Activated gamma-delta T cell treated with anti-CD3 and anti-CD28 coated beads, Interleukin-2, amount 50 U/mL, for 16 hours (primary cell): Measurements from ENCODE around the gene RORC.

Experiments
- DNase-seq: peaks from one replicate; pipeline ENCODE4 v3.0.0-alpha.2; 2020; ENCODE audit warnings: low read depth

Gene RORC

GRCh38 chr1:151847867-151848596 lies 16.4 kb upstream of the RORC start:
- no peak for DNase-seq

DNA sequence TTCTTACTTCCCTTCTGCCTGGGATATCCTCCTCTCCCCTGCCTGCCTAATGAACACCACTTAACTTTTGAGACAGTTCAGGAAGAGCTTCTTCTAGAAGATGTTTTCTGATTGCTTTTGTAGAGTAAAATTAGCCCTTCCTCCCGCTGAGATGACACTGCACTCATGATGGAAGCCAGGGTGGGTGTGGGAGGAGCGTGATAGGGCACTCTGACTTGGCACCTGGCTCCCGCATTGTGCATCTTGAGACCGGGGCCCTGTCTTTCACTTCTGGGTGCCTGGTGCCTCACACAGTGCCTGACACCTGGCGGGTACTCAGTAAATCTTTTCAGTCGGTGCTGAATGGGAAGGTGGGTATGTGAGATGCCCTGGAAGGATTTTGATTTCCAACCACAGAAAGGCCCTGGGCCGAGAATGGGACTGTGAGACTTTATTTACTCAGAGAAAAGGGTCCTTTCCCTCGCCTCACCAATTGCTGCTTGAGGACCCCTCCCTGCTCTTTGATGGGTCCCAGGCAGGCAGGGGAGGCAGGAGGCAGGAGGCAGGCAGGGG lies 15.2 kb upstream of the RORC start:
- no peak for DNase-seq

GRCh38 chr1:151846062-151846568 lies 14.5 kb upstream of the RORC start:
- DNase-seq = no peak

DNA sequence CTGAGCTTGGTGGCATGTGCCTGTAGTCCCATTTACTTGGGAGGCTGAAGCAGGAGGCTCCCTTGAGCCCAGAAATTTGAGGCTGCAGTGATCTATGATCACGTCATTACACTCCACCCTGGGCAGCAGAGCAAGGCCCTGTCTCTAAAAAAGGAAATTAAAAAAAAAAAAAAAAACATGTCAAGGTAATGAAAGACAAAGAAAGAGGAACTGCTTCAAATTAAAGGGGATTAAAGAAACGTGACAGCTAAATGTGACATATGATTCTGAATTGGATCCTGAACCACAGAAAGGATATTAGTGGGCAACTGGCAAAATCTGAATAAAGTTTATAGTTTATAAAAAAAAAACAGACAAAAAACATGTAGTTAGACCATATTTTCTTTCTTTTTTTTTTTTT lies 11.8 kb upstream of the RORC start:
- DNase-seq = no peak

- DNase-seq = no peak
Observed at GRCh38 chr1:151841141-151841540, 9.5 kb upstream of the RORC start.

DNA sequence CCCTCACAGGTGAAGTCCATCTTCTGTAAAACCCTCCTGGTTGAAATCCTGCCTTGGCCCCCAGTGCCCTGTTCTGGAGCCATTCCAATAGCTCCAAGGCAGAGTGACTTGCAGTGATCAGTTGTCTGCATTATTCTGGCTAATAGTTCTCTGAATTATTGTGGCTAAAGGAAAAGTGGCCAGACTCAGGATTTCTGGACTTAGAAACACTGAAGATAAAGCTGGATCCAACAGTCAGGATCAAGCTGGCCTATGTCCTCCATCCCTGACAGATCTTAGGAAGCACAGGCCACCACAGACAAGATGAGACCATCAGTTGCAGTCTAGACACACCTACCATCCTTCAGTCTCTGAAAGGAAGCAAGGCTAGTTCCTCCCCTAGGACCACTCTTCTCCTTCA lies 8.8 kb upstream of the RORC start:
- DNase-seq = no peak

GRCh38 chr1:151839457-151840403 lies 8.1 kb upstream of the RORC start, which contains the start of gene C2CD4D:
Gene C2CD4D, minus strand, starts transcription at chr1:151839820. Its CDS starts 831 bp downstream, at chr1:151838989.
- peak; percentile 47 for DNase-seq

GRCh38 chr1:151839082-151839412 lies 7.4 kb upstream of the RORC start:
- DNase-seq = no peak

DNA sequence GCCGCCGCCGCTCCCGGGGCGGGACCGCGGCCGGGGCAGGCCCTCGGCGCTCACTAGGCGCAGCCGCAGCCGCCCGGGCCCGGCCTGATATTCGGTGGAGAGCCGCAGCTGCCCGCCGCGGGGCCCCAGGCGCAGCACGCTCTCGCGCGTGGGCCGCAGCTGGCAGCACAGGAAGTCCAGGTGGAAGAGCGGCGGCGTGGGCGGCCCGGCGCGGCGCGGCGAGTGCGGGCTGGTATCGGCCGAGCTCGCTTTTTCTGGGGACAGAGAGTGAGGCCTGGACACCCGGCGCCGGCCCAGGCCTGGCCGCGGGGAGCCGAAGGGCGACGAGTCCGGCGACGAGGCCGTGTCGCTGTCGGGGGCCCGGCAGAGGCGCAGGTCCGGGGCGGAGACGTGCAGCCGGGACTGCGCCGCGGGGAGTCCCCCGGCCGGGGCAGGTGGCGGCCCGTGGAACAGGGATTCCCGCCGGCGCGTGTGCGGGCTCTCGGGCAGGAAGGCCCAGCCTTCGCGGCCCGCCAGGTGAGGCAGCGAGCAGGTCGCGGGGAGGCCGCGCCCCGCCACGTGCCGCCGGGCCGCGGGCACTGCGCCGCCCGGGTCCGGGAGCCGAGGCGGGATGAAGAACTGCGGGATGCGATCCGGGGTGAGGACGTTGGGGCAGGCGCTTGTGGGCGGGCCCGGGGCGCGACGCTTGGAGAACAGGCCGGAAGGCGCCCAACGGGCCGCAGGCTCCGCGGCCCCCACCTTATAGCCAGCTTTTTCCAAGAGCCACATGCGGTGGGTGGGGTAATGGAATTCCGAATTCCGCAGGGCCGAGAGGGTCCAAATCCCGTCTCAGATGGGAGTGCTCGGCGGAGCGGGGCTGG lies 6.8 kb upstream of the RORC start:
- DNase-seq = no peak

GRCh38 chr1:151837884-151838221 lies 6.3 kb upstream of the RORC start:
- DNase-seq = no peak

DNA sequence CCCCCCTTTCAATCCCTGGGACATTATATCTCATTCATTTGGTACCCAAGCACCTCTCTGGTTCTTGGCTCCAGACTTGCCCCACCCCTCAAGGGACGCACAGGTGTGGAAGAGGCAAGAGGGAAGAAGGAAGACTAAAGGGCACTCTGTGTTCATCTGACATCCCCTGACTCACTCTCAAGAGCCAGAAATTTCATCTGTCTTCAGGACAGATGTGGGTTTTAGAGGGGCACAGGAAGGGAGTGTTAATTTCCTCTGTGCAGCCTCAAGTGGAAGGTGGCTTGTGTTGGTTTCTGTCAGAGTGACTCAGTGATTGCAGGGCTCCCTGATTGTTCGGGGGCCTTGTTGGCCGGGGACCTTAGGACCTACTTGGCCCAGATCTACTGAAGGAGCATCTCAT lies 5.6 kb upstream of the RORC start:
- no peak for DNase-seq

GRCh38 chr1:151835596-151835995 lies 4.0 kb upstream of the RORC start:
- no peak for DNase-seq

DNA sequence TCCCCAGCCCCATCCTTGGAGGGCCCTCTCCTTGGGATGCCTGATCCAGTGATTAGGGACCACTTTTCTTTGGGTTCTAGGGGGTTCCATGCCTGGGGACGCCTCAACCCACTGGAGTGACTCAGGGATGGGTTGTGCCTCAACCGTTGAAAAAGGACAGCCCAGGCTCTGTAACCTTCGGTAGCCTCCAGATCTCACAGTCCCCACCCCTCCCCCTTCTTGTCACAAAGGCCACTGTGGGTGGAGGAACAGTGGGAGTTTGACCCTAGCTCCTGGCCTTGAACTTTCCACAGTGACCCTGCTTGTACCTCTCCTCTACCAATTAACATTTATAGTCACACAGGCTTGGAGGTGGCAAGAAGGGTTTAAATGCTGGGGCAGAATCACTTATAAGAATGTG lies 2.6 kb upstream of the RORC start:
- DNase-seq = no peak

DNA sequence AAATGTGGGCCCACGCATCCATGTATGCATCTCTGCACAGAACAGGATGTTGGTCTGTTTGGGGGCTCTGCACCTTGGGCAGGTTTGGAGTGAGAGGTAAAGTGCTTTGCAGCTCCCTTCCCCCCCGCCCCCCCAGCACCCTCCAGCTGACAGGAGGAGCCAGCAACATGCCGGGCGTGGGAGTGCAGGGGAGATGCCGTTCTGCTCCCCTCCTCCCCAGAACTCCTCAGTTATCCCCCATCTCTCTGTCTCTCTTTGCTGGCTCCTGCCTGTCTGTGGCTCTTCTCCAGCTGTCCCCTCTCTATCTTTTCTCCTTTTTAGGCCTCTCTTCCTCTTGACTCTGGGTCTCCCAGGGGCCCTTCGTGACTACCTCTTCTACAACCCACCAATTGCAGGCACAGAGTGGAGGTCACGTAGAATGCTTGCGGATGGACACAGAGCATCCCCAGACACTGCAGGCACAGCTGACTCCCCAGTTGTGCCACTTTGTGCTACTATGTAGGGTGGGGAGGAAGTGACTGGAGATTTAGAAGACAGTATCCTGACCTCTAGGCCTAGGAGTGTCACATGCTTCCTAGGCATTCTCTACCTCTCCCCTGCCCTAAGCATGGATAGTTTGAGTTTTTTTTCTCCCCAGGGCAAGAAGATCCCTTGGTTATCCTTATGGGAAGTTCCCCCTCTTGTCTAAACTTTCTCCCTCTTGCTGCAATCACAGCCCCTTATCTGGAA lies 1.7 kb upstream of the RORC start:
- no peak for DNase-seq

GRCh38 chr1:151832318-151832980 lies 847 bp upstream of the RORC start:
- DNase-seq = no peak

- no peak for DNase-seq
Observed at GRCh38 chr1:151831256-151831591, 378 bp downstream of the RORC start.

DNA sequence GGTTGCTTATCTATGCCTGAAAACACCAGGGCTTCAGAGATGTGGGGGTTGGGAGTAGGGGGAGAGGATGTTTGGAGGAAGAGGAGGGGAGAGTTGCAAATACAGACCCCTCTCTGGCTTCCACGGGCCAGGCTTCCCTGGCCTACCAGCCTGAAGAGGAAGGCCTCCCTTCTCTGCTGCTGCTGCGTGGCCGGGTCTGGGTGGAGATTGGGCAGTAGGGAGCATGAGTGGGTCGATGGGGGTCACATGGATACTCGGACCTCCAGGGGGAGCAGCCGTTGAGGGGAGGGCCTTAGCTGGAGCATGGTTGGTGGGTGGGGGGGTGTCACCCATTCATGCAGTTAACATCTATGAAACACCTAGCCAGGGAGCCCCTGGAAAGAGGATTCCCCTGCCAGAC lies 1.5 kb downstream of the RORC start:
- DNase-seq = no peak

- no peak for DNase-seq
Observed at GRCh38 chr1:151829352-151830046, 2.1 kb downstream of the RORC start.

- no peak for DNase-seq
Observed at GRCh38 chr1:151828921-151829320, 2.7 kb downstream of the RORC start.

- DNase-seq = no peak
Observed at GRCh38 chr1:151827853-151828252, 3.7 kb downstream of the RORC start.
